Esophagus muscularis mucosa (tissue), 3 donors: Measurements from ENCODE around the gene WWOX.

ENCODE experiments used
- POLR2A ChIP-seq: fragments of 450-650 bp; IDR thresholded peaks from one replicate; pipeline ENCODE4 v1.6.1; 2017; ENCODE audit warnings: antibody characterized with exemption, moderate library complexity, mild to moderate bottlenecking, low read depth
- POLR2AphosphoS5 ChIP-seq, 2 donors: sonication (generic); formaldehyde crosslinking; IDR thresholded peaks; one replicate each; pipeline ENCODE4 v1.6.1; 2017; ENCODE audit warnings: antibody characterized with exemption in 2 of 2
- TF ChIP-seq, protein P1 (sequence below), 3 experiments: fragments of 200-600 bp in 2 of 3; fragments of 450-650 bp in 1 of 3; sonication (generic) in 2 of 3; IDR thresholded peaks; one replicate each; pipeline ENCODE4 v1.5.1; 2017 to 2019; ENCODE audit warnings: antibody characterized with exemption in 3 of 3, mild to moderate bottlenecking in 2 of 3, moderate library complexity in 1 of 3

GRCh38 chr16:79096246-79096645 lies 996.8 kb downstream of the WWOX start:
- TF ChIP-seq, protein P1, sequence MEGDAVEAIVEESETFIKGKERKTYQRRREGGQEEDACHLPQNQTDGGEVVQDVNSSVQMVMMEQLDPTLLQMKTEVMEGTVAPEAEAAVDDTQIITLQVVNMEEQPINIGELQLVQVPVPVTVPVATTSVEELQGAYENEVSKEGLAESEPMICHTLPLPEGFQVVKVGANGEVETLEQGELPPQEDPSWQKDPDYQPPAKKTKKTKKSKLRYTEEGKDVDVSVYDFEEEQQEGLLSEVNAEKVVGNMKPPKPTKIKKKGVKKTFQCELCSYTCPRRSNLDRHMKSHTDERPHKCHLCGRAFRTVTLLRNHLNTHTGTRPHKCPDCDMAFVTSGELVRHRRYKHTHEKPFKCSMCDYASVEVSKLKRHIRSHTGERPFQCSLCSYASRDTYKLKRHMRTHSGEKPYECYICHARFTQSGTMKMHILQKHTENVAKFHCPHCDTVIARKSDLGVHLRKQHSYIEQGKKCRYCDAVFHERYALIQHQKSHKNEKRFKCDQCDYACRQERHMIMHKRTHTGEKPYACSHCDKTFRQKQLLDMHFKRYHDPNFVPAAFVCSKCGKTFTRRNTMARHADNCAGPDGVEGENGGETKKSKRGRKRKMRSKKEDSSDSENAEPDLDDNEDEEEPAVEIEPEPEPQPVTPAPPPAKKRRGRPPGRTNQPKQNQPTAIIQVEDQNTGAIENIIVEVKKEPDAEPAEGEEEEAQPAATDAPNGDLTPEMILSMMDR (IDR thresholded peaks at IDR 0.05), result no peak
- TF ChIP-seq POLR2A, result no peak
- no peak for TF ChIP-seq POLR2AphosphoS5 (IDR thresholded peaks at IDR 0.05)
